Natural killer cell (primary cell): Measurements from ENCODE around the gene KRT39. TPM values are rescaled to one million over a fixed set of nuclear protein-coding genes. Genes with fewer than 3 reads are reported as not detected.

Experiments
- ATAC-seq, 3 donors: fragments of 150-1000 bp in 2 of 3; fragments of 200-7000 bp in 1 of 3; cut with Tn5 transposase; 1 replicate in 1 of 3; 2 replicates in 2 of 3; pipeline ENCODE4 v1.10.0; 2021; ENCODE audit warnings: mild to moderate bottlenecking in 2 of 3, moderate library complexity in 2 of 3
- DNase-seq, 2 donors: peaks; one replicate each; pipeline versions ENCODE4 v3.0.0 to v3.0.0-alpha.2; 2013 to 2021; ENCODE audit warnings: mixed read lengths in 1 of 2
- H3K27ac ChIP-seq: one replicate; pipeline ENCODE4 v1.5.1; 2013; ENCODE audit warnings: mild to moderate bottlenecking, low read length
- H3K27me3 ChIP-seq: one replicate; pipeline ENCODE4 v1.6.1; 2013; ENCODE audit warnings: low read length; ENCODE audit not compliant: control insufficient read depth, insufficient read depth
- H3K36me3 ChIP-seq: one replicate; pipeline ENCODE4 v1.6.1; 2013; ENCODE audit warnings: low read length; ENCODE audit not compliant: control insufficient read depth, insufficient read depth
- H3K4me1 ChIP-seq: one replicate; pipeline ENCODE4 v1.6.1; 2013; ENCODE audit warnings: low read length; ENCODE audit not compliant: control insufficient read depth, insufficient read depth
- H3K4me3 ChIP-seq: one replicate; pipeline ENCODE4 v1.5.1; 2013; ENCODE audit warnings: low read length
- H3K9me3 ChIP-seq: one replicate; pipeline ENCODE4 v1.6.1; 2013; ENCODE audit warnings: low read length; ENCODE audit not compliant: control insufficient read depth, insufficient read depth
- H3K27ac Mint-ChIP-seq, 2 donors: one replicate each; pipeline ENCODE4 v1.8.0; 2022; ENCODE audit warnings: mild to moderate bottlenecking in 2 of 2, mixed read lengths in 2 of 2, moderate library complexity in 1 of 2
- H3K27me3 Mint-ChIP-seq, 2 donors: one replicate each; pipeline ENCODE4 v1.8.0; 2022; ENCODE audit warnings: low read depth in 2 of 2, mixed read lengths in 2 of 2
- H3K36me3 Mint-ChIP-seq: one replicate; pipeline ENCODE4 v1.8.0; 2022; ENCODE audit warnings: mixed read lengths
- H3K4me1 Mint-ChIP-seq, 2 donors: one replicate each; pipeline ENCODE4 v1.8.0; 2022; ENCODE audit warnings: mixed read lengths in 2 of 2
- H3K4me3 Mint-ChIP-seq: one replicate; pipeline ENCODE4 v1.8.0; 2022; ENCODE audit warnings: mild to moderate bottlenecking, moderate library complexity, mixed read lengths
- H3K9me3 Mint-ChIP-seq, 2 donors: one replicate each; pipeline ENCODE4 v1.8.0; 2022; ENCODE audit warnings: mixed read lengths in 2 of 2
- WGBS: methylation state at CpG from one replicate; pipeline ENCODE4 v1.1.7; 2013; ENCODE audit warnings: missing lambda C conversion rate; ENCODE audit not compliant: insufficient coverage; 5-methylcytosine and 5-hydroxymethylcytosine counted together
- intact Hi-C: fragments of 100-400 bp; cut with micrococcal nuclease; formaldehyde crosslinking; loops from one replicate; pipeline ENCODE4 v1.14.2; 2022
- total RNA-seq, 4 donors: library from RNA; stranded (reverse); fragments of 120-200 nt in 1 of 4; gene quantifications; one replicate each; pipeline versions ENCODE4 v1.2.3 to v1.2.4, GENCODE V29; 2013 to 2022
- TF ChIP-seq, protein P1 (sequence below): fragments of 200-600 bp; IDR thresholded peaks from one replicate; pipeline ENCODE4 v1.8.0; 2022; ENCODE audit warnings: antibody characterized with exemption

KRT39 gene
- total RNA-seq, 3 donors from 2014 or later (not counting 1 experiment from before 2014, with no cell fraction given): not detected

DNA sequence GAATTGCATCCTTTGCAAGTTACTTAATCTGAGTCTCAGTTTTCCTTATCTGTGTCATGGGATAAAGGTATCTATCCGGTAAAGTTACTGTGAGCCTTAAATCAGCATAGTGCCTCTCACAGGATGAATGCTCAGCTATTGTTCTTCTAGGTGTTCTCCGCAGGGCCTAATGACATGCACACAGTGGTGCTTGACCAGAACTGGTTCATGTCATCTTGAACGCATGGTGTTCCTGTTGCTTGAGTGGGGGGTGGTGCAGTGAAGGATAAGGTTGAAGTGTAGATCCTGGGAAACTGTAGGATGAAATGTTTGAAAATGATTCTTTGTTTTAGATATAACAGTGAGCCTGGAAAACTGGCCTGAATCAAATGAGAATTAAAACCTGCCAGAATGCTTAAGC lies 13.4 kb upstream of the KRT39 start:
- peaks cover 9 to 21% of the 10 kb centered on the region in 2 donors for H3K27me3 Mint-ChIP-seq
- WGBS: 94% methylated on average over 3 of the region's 3 CpGs
- Histone ChIP-seq H3K36me3 (no peaks in the 10 kb centered on the region), H3K4me1 (no peaks in the 10 kb centered on the region), H3K27ac (no peak overlapping the region), H3K27me3 (no peaks in the 10 kb centered on the region), H3K9me3 (no peaks in the 10 kb centered on the region), H3K4me3 (no peak overlapping the region)
- no peaks in the 10 kb centered on the region for H3K4me1 Mint-ChIP-seq
- no peak overlapping the region for H3K27ac Mint-ChIP-seq
- H3K4me3 Mint-ChIP-seq: no peak overlapping the region
- TF ChIP-seq, protein P1, sequence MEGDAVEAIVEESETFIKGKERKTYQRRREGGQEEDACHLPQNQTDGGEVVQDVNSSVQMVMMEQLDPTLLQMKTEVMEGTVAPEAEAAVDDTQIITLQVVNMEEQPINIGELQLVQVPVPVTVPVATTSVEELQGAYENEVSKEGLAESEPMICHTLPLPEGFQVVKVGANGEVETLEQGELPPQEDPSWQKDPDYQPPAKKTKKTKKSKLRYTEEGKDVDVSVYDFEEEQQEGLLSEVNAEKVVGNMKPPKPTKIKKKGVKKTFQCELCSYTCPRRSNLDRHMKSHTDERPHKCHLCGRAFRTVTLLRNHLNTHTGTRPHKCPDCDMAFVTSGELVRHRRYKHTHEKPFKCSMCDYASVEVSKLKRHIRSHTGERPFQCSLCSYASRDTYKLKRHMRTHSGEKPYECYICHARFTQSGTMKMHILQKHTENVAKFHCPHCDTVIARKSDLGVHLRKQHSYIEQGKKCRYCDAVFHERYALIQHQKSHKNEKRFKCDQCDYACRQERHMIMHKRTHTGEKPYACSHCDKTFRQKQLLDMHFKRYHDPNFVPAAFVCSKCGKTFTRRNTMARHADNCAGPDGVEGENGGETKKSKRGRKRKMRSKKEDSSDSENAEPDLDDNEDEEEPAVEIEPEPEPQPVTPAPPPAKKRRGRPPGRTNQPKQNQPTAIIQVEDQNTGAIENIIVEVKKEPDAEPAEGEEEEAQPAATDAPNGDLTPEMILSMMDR: no peak
- ATAC-seq (no peak), DNase-seq (no peak)
- H3K36me3 Mint-ChIP-seq: no peaks in the 10 kb centered on the region
- intact Hi-C loops: no loop called here
- H3K9me3 Mint-ChIP-seq: no peaks in the 10 kb centered on the region

DNA sequence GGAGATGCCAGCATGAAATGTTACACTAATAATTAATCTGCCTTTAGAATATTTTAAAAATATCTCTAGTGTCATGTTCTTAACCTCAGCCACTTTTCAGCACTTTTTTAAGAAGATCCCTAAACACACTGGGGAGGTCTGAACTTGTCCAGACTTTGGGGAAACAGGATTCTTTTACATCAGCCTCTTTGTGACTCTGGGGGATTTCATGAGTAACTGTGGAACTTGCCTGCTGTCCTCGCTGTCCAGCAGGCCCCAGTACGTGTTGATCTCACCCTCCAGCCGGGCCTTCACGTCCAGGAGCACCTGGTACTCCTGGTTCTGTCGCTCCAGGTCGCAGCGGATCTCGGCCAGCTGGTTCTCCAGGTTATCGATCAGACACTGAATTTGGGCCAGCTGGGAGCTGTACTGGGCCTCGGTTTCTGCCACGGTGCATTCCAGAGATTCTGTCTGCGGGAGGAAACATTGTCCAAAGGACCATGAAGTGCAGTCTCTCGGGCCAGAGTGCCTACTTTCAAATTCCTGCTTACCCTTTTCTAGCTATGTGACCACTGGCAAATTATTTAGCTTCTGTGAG lies 11.9 kb upstream of the KRT39 start:
- TF ChIP-seq, protein P1: no peak
- H3K4me3 Mint-ChIP-seq: no peak overlapping the region
- H3K27ac Mint-ChIP-seq: no peak overlapping the region
- intact Hi-C loops: no loop called here
- ATAC-seq: no peak
- no peak for DNase-seq
- Histone ChIP-seq H3K4me1 (no peaks in the 10 kb centered on the region), H3K9me3 (no peaks in the 10 kb centered on the region), H3K4me3 (no peak overlapping the region), H3K27ac (no peak overlapping the region), H3K36me3 (no peaks in the 10 kb centered on the region), H3K27me3 (no peaks in the 10 kb centered on the region)
- H3K4me1 Mint-ChIP-seq: no peaks in the 10 kb centered on the region
- 91% methylated on average over 13 of the region's 13 CpGs for WGBS
- H3K27me3 Mint-ChIP-seq: peaks cover 11 to 26% of the 10 kb centered on the region in 2 donors
- no peaks in the 10 kb centered on the region for H3K36me3 Mint-ChIP-seq
- H3K9me3 Mint-ChIP-seq: no peaks in the 10 kb centered on the region

DNA sequence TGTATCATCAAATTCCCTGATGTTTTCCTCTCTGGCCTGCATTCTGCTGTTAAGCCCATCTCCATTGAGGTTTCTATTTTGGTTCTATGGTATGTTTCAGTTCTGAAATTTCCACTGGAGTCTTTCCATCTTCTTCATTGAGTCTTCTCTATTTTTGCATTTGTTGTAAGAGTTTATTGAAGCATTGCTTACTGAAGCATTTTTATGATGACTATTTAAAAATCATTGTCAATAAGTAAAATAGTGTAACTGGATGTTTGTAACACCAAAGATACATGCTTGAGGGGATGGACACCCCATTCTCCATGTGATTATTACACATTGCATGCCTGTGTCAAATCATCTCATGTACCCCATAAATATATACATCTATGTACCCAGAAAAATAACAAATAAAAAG lies 8.8 kb upstream of the KRT39 start:
- no peaks in the 10 kb centered on the region for H3K27me3 ChIP-seq
- H3K27ac Mint-ChIP-seq: no peak overlapping the region
- no peak overlapping the region for H3K4me3 Mint-ChIP-seq
- no peak overlapping the region for H3K27ac ChIP-seq
- no peaks in the 10 kb centered on the region for H3K4me1 ChIP-seq
- no peaks in the 10 kb centered on the region for H3K4me1 Mint-ChIP-seq
- H3K27me3 Mint-ChIP-seq: peaks cover 17 to 31% of the 10 kb centered on the region in 2 donors
- ATAC-seq (no peak), DNase-seq (no peak)
- intact Hi-C loops: no loop called here
- H3K36me3 Mint-ChIP-seq: no peaks in the 10 kb centered on the region
- H3K9me3 Mint-ChIP-seq: no peaks in the 10 kb centered on the region
- H3K9me3 ChIP-seq: no peaks in the 10 kb centered on the region
- no peak overlapping the region for H3K4me3 ChIP-seq
- TF ChIP-seq, protein P1: no peak
- H3K36me3 ChIP-seq: no peaks in the 10 kb centered on the region

DNA sequence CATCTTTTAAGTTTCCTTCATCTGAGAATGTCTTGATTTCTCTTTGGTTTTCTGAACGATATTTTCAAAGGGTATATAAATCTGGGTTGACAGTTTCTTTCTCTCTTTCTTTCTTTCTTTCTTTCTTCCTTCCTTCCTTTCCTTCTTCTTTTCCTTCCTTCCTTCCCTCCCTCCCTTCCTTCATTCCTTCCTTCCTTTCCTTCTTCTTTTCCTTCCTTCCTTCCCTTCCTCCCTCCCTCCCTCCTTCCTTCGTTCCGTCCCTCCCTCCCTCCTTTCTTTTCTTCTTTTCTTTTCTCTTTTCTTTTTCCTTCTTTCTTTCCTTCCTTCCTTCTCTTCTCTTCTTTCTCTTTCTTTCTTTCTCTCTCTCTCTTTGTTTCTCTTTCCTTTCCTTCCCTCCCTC lies 7.6 kb upstream of the KRT39 start:
- 85% methylated on average over 3 of the region's 3 CpGs for WGBS
- H3K27ac Mint-ChIP-seq: no peak overlapping the region
- no peak for DNase-seq
- no peaks in the 10 kb centered on the region for H3K4me1 ChIP-seq
- TF ChIP-seq, protein P1: no peak
- H3K9me3 Mint-ChIP-seq: no peaks in the 10 kb centered on the region
- no peaks in the 10 kb centered on the region for H3K27me3 ChIP-seq
- intact Hi-C loops: no loop called here
- no peaks in the 10 kb centered on the region for H3K36me3 Mint-ChIP-seq
- peaks cover 14 to 31% of the 10 kb centered on the region in 2 donors for H3K27me3 Mint-ChIP-seq
- no peak overlapping the region for H3K4me3 ChIP-seq
- no peak for ATAC-seq
- no peaks in the 10 kb centered on the region for H3K9me3 ChIP-seq
- no peak overlapping the region for H3K27ac ChIP-seq
- no peaks in the 10 kb centered on the region for H3K36me3 ChIP-seq
- H3K4me1 Mint-ChIP-seq: no peaks in the 10 kb centered on the region
- no peak overlapping the region for H3K4me3 Mint-ChIP-seq
